ENCODE data around the gene CRY2. TPM values are rescaled to one million over a fixed set of nuclear protein-coding genes. Genes with fewer than 3 reads are reported as not detected.
A peak's percentile ranks its signal among the peaks of the same experiment; 100 is the strongest.

Gene CRY2
- total and polyA plus RNA-seq, 10 of the 15 experiments (the other 5 are each of a cell fraction or from before 2014, with no cell fraction given), result 1.2 to 14.7 (median 8.1) TPM

GRCh38 chr11:45899448-45900174 lies 52.3 kb downstream of the CRY2 start (continued):
- TF ChIP-seq PBX3 (IDR thresholded peaks at IDR 0.05; ENCODE audit: insufficient replicate concordance, low read depth, low read length), result no peak
- TF ChIP-seq, protein P1, sequence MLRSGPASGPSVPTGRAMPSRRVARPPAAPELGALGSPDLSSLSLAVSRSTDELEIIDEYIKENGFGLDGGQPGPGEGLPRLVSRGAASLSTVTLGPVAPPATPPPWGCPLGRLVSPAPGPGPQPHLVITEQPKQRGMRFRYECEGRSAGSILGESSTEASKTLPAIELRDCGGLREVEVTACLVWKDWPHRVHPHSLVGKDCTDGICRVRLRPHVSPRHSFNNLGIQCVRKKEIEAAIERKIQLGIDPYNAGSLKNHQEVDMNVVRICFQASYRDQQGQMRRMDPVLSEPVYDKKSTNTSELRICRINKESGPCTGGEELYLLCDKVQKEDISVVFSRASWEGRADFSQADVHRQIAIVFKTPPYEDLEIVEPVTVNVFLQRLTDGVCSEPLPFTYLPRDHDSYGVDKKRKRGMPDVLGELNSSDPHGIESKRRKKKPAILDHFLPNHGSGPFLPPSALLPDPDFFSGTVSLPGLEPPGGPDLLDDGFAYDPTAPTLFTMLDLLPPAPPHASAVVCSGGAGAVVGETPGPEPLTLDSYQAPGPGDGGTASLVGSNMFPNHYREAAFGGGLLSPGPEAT (IDR thresholded peaks at IDR 0.05; ENCODE audit: low read depth), result no peak
- no peak for TF ChIP-seq BACH1 (IDR thresholded peaks at IDR 0.05; ENCODE audit: borderline replicate concordance)
- peak; percentile 90 for TF ChIP-seq REST (IDR thresholded peaks at IDR 0.05; ENCODE audit: low read depth, low read length)
- TF ChIP-seq ZNF217 (IDR thresholded peaks at IDR 0.05), result no peak
- no peak for TF ChIP-seq KDM1A (IDR thresholded peaks at IDR 0.05; ENCODE audit: borderline replicate concordance)
- no peak for TF ChIP-seq BCL11A (IDR thresholded peaks at IDR 0.05; ENCODE audit: low read depth, low read length)
- 0 out of 2 replicates have a peak, but pooled peaks have one; percentile 58 for TF ChIP-seq DPF2 (IDR thresholded peaks at IDR 0.05)
- peak; percentile 48; the same call in 1 of the 2 replicates for TF ChIP-seq NR2F1 (conservative IDR thresholded peaks at IDR 0.05)
- TF ChIP-seq BHLHE40 (IDR thresholded peaks at IDR 0.05; ENCODE audit: borderline replicate concordance in 1 of 2, low read depth in 2 of 2, low read length in 1 of 2), result peak; percentile 67 to 95
- no peak for TF ChIP-seq RFX5 (IDR thresholded peaks at IDR 0.05; ENCODE audit: low read depth, low read length)
- TF ChIP-seq NFYB (IDR thresholded peaks at IDR 0.05; ENCODE audit: insufficient read depth, low read depth, low read length), result no peak
- TF ChIP-seq ZBTB11 (CRISPR knock-in tag; IDR thresholded peaks at IDR 0.05), result no peak
- TF ChIP-seq MEF2B (IDR thresholded peaks at IDR 0.05; ENCODE audit: partially characterized antibody, poor library complexity, severe bottlenecking), result no peak
- no peak for TF ChIP-seq TCF3 (IDR thresholded peaks at IDR 0.05; ENCODE audit: borderline replicate concordance, insufficient read depth, low read depth, low read length)
- no peak for TF ChIP-seq ATF3 (IDR thresholded peaks at IDR 0.05; ENCODE audit: borderline replicate concordance, extremely low read depth, low read depth, low read length)
- TF ChIP-seq MXI1 (IDR thresholded peaks at IDR 0.05; ENCODE audit: low read depth, low read length), result no peak
- TF ChIP-seq SIX5 (IDR thresholded peaks at IDR 0.05; ENCODE audit: low read depth, low read length, severe bottlenecking), result no peak
- no peak for TF ChIP-seq MEF2A (IDR thresholded peaks at IDR 0.05; ENCODE audit: insufficient read depth, low read depth, low read length)

Data from GM12878 (cell line).